WERI-Rb-1 (cell line): Measurements from ENCODE around the gene ZRSR2.
A peak's percentile ranks its signal among the peaks of the same experiment; 100 is the strongest.

ENCODE experiments used
- DNase-seq: peaks from one replicate; pipeline ENCODE4 v3.0.0-alpha.2; 2020
- H3K27ac ChIP-seq: fragments of 250-450 bp; sonication (Bioruptor Pico); 2 replicates; pipeline ENCODE4 v1.5.1; 2020; ENCODE audit warnings: mild to moderate bottlenecking, moderate library complexity
- H3K27me3 ChIP-seq: fragments of 250-450 bp; sonication (Bioruptor Pico); 2 replicates; pipeline ENCODE4 v1.5.1; 2021; ENCODE audit warnings: mild to moderate bottlenecking, low read depth, moderate library complexity; ENCODE audit not compliant: insufficient read depth, severe bottlenecking
- H3K36me3 ChIP-seq: fragments of 250-450 bp; sonication (Bioruptor Pico); 2 replicates; pipeline ENCODE4 v1.5.1; 2020; ENCODE audit warnings: mild to moderate bottlenecking, moderate library complexity
- H3K4me3 ChIP-seq: 2 replicates; pipeline ENCODE4 v1.5.1; 2011; ENCODE audit warnings: low read depth, mild to moderate bottlenecking, control low read depth, low read length
- H3K9me3 ChIP-seq: fragments of 250-450 bp; sonication (Bioruptor Pico); 2 replicates; pipeline ENCODE4 v1.5.1; 2021; ENCODE audit warnings: mild to moderate bottlenecking, moderate library complexity; ENCODE audit not compliant: severe bottlenecking
- CTCF ChIP-seq: IDR thresholded peaks from 2 replicates; pipeline ENCODE4 v1.5.1; 2011; ENCODE audit warnings: low read depth, mild to moderate bottlenecking, control low read depth, inconsistent platforms, low read length

ZRSR2 gene

GRCh38 chrX:15834053-15834452 is 43.8 kb downstream of the ZRSR2 start:
- no peaks in the 10 kb centered on the region for H3K9me3 ChIP-seq
- no peak for TF ChIP-seq CTCF
- H3K36me3 ChIP-seq = no peaks in the 10 kb centered on the region; the same call in 1 of the 2 replicates
- no peak for DNase-seq
- H3K27me3 ChIP-seq = no peaks in the 10 kb centered on the region
- no peak overlapping the region for H3K27ac ChIP-seq
- H3K4me3 ChIP-seq = no peak overlapping the region

- no peak for DNase-seq
- no peak for TF ChIP-seq CTCF
- no peak overlapping the region for H3K4me3 ChIP-seq
- H3K27ac ChIP-seq = no peak overlapping the region
- no peaks in the 10 kb centered on the region for H3K27me3 ChIP-seq
- peaks cover 2% of the 10 kb centered on the region; the same call in 1 of the 2 replicates for H3K36me3 ChIP-seq
- H3K9me3 ChIP-seq = no peaks in the 10 kb centered on the region
Measured at GRCh38 chrX:15834827-15835595, 44.7 kb downstream of the ZRSR2 start.

- H3K9me3 ChIP-seq = no peaks in the 10 kb centered on the region
- TF ChIP-seq CTCF = peak; percentile 40; the same call in 1 of the 2 replicates
- DNase-seq = peak; percentile 11
- no peaks in the 10 kb centered on the region for H3K27me3 ChIP-seq
- peaks cover 19% of the 10 kb centered on the region for H3K36me3 ChIP-seq
- H3K27ac ChIP-seq = no peak overlapping the region
- H3K4me3 ChIP-seq = no peak overlapping the region
Measured at GRCh38 chrX:15838017-15838416, 47.7 kb downstream of the ZRSR2 start.

- no peak for TF ChIP-seq CTCF
- Histone ChIP-seq H3K4me3 (no peak overlapping the region), H3K9me3 (no peaks in the 10 kb centered on the region), H3K36me3 (peaks cover 41% of the 10 kb centered on the region), H3K27ac (no peak overlapping the region), H3K27me3 (no peaks in the 10 kb centered on the region)
- DNase-seq = no peak
Measured at GRCh38 chrX:15841853-15842516, 51.7 kb downstream of the ZRSR2 start.

GRCh38 chrX:15843960-15844359 is 53.7 kb downstream of the ZRSR2 start:
- Histone ChIP-seq H3K27me3 (no peaks in the 10 kb centered on the region), H3K4me3 (no peak overlapping the region), H3K36me3 (peaks cover 52% of the 10 kb centered on the region), H3K9me3 (no peaks in the 10 kb centered on the region), H3K27ac (no peak overlapping the region)
- DNase-seq = no peak
- TF ChIP-seq CTCF = no peak
